Right renal cortex interstitium (tissue), 3 donors: ENCODE data around the gene MLLT10. TPM values are rescaled to one million over a fixed set of nuclear protein-coding genes. Genes with fewer than 3 reads are reported as not detected.
"Not testable (repeated sequence)": the region's sequence is repeated elsewhere in the genome, so short reads cannot be mapped to it uniquely, and the experiment has no call there.

Experiments used
- DNase-seq, 3 donors: peaks; one replicate each; pipeline ENCODE4 v3.0.0-alpha.2; 2013; ENCODE audit warnings: low read depth in 3 of 3, low spot score in 2 of 3
- polyA plus RNA-seq, 3 donors: library from polyadenylated mRNA; unstranded; fragments of 120-200 nt; gene quantifications; one replicate each; pipeline ENCODE4 v1.2.1, GENCODE V29; 2013; ENCODE audit not compliant: insufficient read length in 3 of 3

Gene MLLT10
- polyA plus RNA-seq, 3 donors, result 46.6 to 51.1 (median 49.0) TPM

GRCh38 chr10:21687266-21688008 is 153.4 kb downstream of the MLLT10 start:
- DNase-seq, result no peak

- no peak for DNase-seq
Observed at GRCh38 chr10:21688009-21688332, 153.9 kb downstream of the MLLT10 start.

GRCh38 chr10:21688870-21689269 is 154.8 kb downstream of the MLLT10 start:
- no peak for DNase-seq

- no peak for DNase-seq
Observed at GRCh38 chr10:21689881-21690280, 155.8 kb downstream of the MLLT10 start.

- no peak for DNase-seq
Observed at GRCh38 chr10:21692916-21693315, 158.9 kb downstream of the MLLT10 start.

- no peak for DNase-seq
Observed at GRCh38 chr10:21693418-21693817, 159.4 kb downstream of the MLLT10 start.

- no peak for DNase-seq
Observed at GRCh38 chr10:21694631-21695030, 160.6 kb downstream of the MLLT10 start.

GRCh38 chr10:21696302-21696701 is 162.3 kb downstream of the MLLT10 start:
- DNase-seq, result no peak

- no peak for DNase-seq
Observed at GRCh38 chr10:21699575-21699974, 165.5 kb downstream of the MLLT10 start.

- no peak for DNase-seq
Observed at GRCh38 chr10:21700474-21700873, 166.4 kb downstream of the MLLT10 start.

GRCh38 chr10:21702633-21703111 is 168.6 kb downstream of the MLLT10 start:
- DNase-seq, result no peak

- DNase-seq, result no peak
Observed at GRCh38 chr10:21705142-21705827, 171.3 kb downstream of the MLLT10 start.

GRCh38 chr10:21705828-21706176 is 171.8 kb downstream of the MLLT10 start:
- DNase-seq, result no peak

- no peak for DNase-seq
Observed at GRCh38 chr10:21707498-21707897, 173.5 kb downstream of the MLLT10 start.

GRCh38 chr10:21712975-21713374 is 178.9 kb downstream of the MLLT10 start:
- DNase-seq, result no peak

GRCh38 chr10:21715531-21716195 is 181.6 kb downstream of the MLLT10 start:
- no peak for DNase-seq

GRCh38 chr10:21717437-21718054 is 183.5 kb downstream of the MLLT10 start:
- not testable (repeated sequence) for DNase-seq

GRCh38 chr10:21719502-21719901 is 185.5 kb downstream of the MLLT10 start:
- DNase-seq, result no peak

GRCh38 chr10:21720090-21720489 is 186.1 kb downstream of the MLLT10 start:
- DNase-seq, result no peak

- DNase-seq, result no peak
Observed at GRCh38 chr10:21721000-21721665, 187.1 kb downstream of the MLLT10 start.

GRCh38 chr10:21722209-21722608 is 188.2 kb downstream of the MLLT10 start:
- no peak for DNase-seq
